HG03469 (cell line): Measurements from ENCODE around the gene RHEX.
"Not testable (repeated sequence)": the region's sequence is repeated elsewhere in the genome, so short reads cannot be mapped to it uniquely, and the experiment has no call there.

Experiments
- ATAC-seq: cut with Tn5 transposase; IDR thresholded peaks from one replicate; pipeline ENCODE4 v1.9.1; 2021; ENCODE audit warnings: mild to moderate bottlenecking, moderate library complexity, moderate number of reproducible peaks; ENCODE audit not compliant: unreplicated experiment

Gene RHEX

DNA sequence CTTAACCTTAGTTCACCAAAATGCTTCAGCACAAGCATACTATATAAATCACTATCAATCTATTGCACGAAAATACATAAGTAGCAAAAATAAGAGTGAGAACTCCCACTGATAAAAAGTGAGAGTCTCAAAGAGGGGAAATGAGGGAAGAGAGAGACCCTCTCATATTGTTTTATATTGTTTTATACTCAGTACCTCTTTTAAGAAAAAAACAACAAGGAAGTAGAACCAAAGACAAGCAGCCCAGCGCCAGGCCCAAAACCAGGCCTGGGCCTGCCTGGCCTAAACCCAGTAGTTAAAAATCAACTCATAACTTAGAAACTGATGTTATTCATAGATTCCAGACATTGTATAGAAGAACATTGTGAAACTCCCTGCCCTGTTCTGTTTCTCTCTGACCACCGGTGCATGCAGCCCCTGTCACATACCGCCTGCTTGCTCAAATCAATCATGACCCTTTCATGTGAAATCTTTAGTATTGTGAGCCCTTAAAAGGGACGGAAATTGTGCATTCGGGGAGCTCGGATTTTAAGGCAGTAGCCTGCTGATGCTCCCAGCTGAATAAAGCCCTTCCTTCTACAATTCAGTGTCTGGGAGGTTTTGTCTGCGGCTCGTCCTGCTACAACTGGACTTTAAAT, 5.4 kb downstream of the RHEX start:
- ATAC-seq: not testable (repeated sequence)

DNA sequence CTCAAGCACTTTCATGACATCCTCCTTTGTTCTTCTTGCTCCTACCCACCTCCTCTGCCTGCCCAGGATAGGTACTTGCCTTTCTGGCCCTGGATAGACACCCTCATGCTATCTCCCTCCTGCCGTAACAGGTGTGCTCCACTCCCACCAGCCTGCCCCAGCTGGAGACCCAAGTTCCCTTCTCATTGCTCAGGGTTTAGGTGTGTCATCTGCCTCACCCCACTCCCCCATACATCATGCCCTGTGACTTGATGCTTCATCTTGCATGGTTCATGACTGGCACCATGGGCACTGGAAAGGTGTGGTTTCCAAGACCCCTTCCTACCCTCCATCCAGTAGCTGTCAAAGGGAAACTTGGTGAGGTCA, 5.9 kb downstream of the RHEX start:
- no peak for ATAC-seq

- no peak for ATAC-seq
Measured at GRCh38 chr1:206059355-206059915, 6.5 kb downstream of the RHEX start.

DNA sequence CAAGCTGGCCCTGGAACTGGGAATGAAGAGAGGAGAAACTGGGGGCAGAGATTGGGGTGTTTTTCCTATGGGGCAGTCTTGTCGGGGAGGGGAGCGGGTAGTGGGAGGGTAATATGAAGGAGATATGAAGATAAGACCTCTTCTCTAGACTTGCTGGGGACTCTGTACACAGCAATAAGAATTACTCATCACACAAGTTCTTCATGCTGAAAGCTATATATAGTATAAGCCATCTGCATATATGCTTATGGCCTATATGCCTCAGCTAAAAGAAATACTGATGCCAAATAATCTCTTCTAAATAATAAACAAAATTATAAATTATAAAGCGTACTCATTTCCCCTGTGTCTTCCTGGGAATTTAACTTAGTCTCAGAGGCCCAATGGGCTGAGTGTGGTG, 7.9 kb downstream of the RHEX start:
- ATAC-seq: no peak

DNA sequence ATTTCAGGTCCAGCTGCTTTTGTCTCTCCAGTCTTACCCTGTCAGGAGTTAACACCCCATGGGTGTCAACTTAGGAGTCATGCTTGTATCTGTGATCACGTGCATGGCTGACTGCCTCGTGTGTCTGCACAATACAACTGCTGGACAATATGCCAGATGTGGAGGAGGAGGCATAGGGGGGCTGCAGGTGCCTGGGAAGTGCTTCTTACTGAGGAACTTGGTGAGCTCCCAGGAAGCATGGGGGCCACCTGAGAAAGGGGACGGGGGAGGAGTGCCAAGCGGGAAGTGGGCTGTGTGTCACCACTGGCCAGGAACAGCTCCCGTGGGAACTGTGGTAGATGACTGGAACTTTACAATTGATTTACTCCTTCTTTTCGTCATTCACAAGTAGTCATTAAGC, 9.5 kb downstream of the RHEX start:
- ATAC-seq: no peak

- not testable (repeated sequence) for ATAC-seq
Measured at GRCh38 chr1:206064001-206064400, 11.0 kb downstream of the RHEX start.

DNA sequence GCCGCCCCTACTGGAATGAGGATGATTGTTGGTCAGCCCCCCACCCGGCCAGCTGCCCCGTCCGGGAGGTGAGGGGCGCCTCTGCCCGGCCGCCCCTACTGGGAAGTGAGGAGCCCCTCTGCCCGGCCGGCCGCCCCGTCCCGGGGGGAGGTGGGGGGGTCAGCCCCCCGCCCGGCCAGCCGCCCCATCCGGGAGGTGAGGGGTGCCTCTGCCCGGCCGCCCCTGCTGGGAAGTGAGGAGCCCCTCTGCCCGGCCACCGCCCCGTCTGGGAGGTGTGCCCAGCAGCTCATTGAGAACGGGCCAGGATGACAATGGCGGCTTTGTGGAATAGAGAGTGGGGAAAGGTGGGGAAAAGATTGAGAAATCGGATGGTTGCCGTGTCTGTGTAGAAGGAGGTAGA, 11.5 kb downstream of the RHEX start:
- not testable (repeated sequence) for ATAC-seq

DNA sequence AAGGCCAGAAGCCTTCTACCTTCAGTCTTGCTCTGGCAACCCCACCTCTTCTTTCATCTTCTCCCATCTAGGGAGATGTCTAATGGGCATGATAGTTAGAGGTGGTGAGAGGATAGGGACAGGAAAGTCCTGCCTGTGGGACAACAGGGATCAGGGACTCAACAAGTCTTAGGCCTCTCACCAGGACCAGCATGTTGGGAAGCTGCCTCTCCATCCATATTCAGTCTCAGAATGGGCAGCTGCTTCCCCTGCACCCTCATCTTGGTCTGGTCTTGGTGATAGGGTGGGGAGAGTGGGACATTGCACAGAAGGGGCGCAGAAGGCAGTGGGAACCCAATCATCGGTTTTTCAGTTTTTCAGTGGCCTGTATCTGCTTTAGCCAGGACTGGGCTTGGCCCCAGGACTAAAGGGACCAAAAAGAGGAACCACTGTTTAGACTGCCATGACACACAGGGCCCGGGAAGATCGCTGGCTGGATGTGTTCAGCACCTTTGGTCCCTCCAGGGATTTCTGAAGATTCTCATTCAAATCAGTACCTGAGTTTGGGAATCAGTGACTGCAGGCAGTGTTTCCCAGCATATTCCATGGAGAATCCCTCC, 12.7 kb downstream of the RHEX start:
- ATAC-seq: no peak

GRCh38 chr1:206066479-206067171, 13.7 kb downstream of the RHEX start:
- peak; percentile 70 for ATAC-seq

GRCh38 chr1:206067486-206068227, 14.7 kb downstream of the RHEX start:
- no peak for ATAC-seq

DNA sequence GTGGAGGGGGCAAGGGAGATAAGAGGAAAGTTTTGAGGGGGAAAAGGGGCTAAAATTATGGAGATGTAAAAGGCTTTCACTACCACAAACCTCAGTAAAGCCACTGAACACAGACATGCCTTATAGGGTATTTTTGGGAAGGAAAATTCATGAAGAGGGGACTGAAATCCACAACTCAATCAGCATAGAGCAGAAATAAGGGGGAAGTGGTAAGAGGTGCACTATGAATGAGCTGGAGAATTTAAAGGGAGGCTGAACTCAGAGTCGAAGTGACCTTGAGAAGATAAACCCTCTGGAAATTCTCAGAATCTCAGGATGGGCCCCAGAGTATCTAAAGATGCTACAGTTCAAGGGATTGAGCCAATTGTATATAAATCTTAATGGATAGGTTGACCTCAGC, 15.3 kb downstream of the RHEX start:
- ATAC-seq: no peak

DNA sequence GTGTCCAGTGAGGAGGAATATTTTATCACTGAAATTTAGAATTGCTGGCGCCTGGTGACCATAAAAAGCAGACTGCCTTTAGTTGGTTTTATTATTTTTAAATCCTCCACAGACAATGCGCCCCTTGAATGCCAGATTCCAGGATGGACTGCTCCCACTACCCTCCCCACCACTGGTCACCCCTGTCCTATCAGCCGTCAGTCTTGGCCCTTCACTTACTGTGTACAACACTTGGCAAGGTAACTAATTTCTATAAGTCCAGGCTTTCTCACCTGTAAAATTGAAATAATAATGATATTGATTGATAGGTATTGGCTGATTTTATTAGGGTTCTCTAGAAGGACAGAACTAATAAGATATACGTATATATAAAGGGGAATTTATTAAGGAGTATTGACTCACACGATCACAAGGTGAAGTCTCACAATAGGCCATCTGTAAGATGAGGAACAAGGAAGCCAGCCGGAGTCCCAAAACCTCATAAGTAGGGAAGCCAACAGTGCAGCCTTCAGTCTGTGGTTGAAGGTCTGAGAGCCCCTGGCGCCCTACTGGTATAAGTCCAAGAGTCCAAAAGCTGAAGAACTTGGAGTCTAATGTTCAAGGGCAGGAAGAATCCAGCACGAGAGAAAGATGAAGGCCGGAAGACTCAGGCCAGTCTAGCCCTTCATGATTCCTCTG, 17.8 kb downstream of the RHEX start:
- no peak for ATAC-seq

- no peak for ATAC-seq
Measured at GRCh38 chr1:206074839-206075238, 21.9 kb downstream of the RHEX start.

DNA sequence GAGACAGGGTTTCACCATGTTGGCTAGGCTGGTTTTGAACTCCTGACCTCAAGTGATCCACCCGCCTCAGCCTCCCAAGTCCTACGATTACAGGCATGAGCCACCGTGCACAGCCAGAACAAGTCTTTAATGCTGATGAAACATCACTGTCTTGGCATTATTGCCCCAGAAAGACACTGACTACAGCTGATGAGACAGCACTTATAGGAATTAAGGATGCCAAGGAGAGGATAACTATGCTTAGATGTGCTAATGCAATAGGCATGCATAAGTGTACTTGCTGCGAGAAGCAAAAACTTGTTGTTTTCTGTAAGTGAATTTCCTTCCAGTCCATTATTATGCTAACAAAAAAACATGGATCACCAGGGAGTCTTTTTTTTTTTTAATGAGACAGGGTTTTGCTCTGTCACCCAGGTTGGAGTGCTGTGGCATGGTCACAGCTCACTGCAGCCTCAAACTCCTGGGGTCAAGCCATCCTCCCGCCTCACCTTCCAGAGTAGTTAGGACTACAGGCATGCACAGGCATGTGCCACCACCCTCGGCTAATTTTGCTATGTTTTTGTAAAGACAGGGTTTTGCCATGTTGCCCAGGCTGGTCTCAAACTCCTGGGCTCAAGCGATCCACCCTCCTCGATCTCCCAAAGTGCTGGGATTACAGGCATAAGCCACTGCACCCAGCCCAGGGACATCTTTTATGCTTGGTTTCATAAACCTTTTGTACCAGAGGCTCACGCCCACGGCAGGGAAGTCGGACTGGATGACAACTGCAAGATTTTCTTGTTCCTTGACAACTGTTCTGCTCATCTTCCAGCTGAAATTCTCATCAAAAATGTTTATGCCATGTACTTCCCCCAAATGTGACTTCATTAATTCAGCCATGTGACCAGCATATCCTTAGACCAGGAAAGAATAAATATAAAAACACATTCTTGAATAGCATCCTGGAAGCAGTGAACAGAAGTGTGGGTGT, 23.1 kb downstream of the RHEX start:
- no peak for ATAC-seq

- no peak for ATAC-seq
Measured at GRCh38 chr1:206079135-206079534, 26.2 kb downstream of the RHEX start.

- no peak for ATAC-seq
Measured at GRCh38 chr1:206080026-206080820, 27.2 kb downstream of the RHEX start.

- ATAC-seq: no peak
Measured at GRCh38 chr1:206081856-206082255, 28.9 kb downstream of the RHEX start.

DNA sequence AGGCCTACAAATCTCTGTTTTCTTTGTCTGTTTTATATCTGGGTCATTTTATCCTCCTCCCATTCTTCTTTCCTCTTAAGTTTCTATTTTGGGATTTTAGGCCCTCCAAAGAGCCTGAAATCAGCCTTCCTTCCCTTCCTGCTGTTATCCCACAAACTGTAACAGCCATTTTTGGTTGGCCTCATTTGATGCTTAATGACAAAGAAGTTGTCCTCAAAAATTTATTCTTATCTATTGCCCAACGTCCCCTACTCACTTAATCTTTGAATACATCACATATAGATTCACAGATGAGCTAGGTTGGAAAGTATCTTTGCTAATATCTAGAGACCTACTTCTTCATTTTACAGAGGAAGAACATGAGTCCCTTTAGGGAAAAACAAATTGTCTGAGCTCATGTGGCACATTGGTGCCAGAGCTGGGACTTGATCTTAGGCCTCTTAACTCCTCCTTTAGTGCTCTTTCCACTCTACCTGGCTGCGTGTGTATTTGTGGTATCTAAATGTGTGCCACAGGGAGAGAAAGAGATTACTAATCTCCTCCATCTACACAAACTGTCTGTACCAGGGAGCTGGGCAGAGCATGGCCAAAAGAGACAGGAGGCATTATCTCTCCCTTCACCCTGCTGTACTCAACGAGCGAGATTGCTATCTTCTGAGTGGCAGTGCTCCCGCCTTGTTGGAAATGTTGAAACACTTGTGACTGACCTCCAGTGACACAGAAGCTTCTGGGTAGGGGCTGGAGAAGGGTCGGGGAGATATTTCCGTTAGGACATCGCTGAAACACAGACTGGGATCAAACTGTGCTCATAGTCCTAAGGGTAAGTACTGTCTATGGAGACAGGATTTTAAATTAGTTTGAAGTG, 30.1 kb downstream of the RHEX start:
- ATAC-seq: no peak
